Bronchial epithelial cell (primary cell): ENCODE measurements around the gene ARHGAP22. TPM values are rescaled to one million over a fixed set of nuclear protein-coding genes. Genes with fewer than 3 reads are reported as not detected.

Source experiments
- DNase-seq: peaks from one replicate; pipeline ENCODE4 v3.0.0-alpha.2; 2010; ENCODE audit warnings: low read depth
- FAIRE-seq: peaks from 2 replicates; lab custom pipeline; 2011; peaks lifted over from hg19 to GRCh38; lab: Jason Lieb, UNC
- H3K27me3 ChIP-seq: 2 replicates; pipeline ENCODE4 v1.5.1; 2011; ENCODE audit warnings: low read length; ENCODE audit not compliant: control insufficient read depth, insufficient read depth
- H3K36me3 ChIP-seq: 2 replicates; pipeline ENCODE4 v1.5.1; 2011; ENCODE audit warnings: low read length; ENCODE audit not compliant: control insufficient read depth, insufficient read depth
- H3K4me3 ChIP-seq: 2 replicates; pipeline ENCODE4 v1.5.1; 2011; ENCODE audit warnings: mild to moderate bottlenecking, low read depth, low read length, control low read depth
- CTCF ChIP-seq: IDR thresholded peaks from 2 replicates; pipeline ENCODE4 v1.5.1; 2011; ENCODE audit warnings: mild to moderate bottlenecking, moderate library complexity, low read length, control low read depth, inconsistent platforms; ENCODE audit not compliant: insufficient read depth, severe bottlenecking
- total RNA-seq: library from RNA; depleted of rRNA; stranded (reverse); fragments of >200 nt; gene quantifications from 2 replicates; pipeline ENCODE4 v1.2.1, GENCODE V29; 2014

Gene ARHGAP22
- total RNA-seq, 1 donor from 2014 or later, result 9.0 TPM

DNA sequence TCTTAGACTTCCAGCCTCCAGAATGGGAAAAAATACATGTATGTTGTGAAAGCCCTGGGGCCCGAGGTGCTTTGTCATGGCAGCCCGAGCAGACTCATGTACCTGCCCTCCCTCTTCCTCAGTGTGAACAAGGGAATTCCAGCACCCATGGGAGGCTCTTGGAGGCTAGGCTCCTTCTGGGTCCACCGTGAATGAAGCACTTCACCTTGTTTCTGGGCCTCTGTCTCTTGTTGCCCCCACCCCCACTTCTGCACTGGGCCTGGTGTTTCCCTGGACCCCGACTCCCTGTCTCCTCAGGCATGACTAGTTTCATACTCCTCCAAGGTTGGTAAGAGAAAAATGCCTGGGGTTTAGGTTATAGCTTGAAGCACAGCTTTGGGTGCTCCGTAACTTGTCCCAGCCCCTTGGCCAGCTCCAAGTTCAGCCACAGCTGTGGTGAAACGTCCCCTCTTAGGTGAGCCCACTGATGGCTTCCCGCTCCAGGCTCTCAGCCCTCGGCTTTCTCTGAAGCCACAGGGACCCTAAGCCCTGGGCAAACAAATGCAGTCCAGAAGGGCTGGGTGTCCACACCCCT is 30.2 kb upstream of the ARHGAP22 start:
- Histone ChIP-seq H3K4me3 (no peak overlapping the region), H3K36me3 (no peaks in the 10 kb centered on the region), H3K27me3 (no peaks in the 10 kb centered on the region)
- FAIRE-seq (no peak), DNase-seq (no peak)
- no peak for TF ChIP-seq CTCF

- TF ChIP-seq CTCF, result no peak
- FAIRE-seq, result peak; percentile 84
- Histone ChIP-seq H3K4me3 (no peak overlapping the region), H3K36me3 (no peaks in the 10 kb centered on the region), H3K27me3 (no peaks in the 10 kb centered on the region)
- DNase-seq, result no peak
Observed at GRCh38 chr10:48634198-48634983, 29.5 kb upstream of the ARHGAP22 start.

GRCh38 chr10:48633381-48634197 is 28.7 kb upstream of the ARHGAP22 start:
- no peak for DNase-seq
- no peaks in the 10 kb centered on the region for H3K27me3 ChIP-seq
- no peaks in the 10 kb centered on the region for H3K36me3 ChIP-seq
- TF ChIP-seq CTCF, result no peak
- no peak for FAIRE-seq
- H3K4me3 ChIP-seq, result no peak overlapping the region

GRCh38 chr10:48632166-48632565 is 27.3 kb upstream of the ARHGAP22 start:
- no peak overlapping the region for H3K4me3 ChIP-seq
- no peaks in the 10 kb centered on the region for H3K27me3 ChIP-seq
- FAIRE-seq (no peak), DNase-seq (no peak)
- no peak for TF ChIP-seq CTCF
- H3K36me3 ChIP-seq, result no peaks in the 10 kb centered on the region

GRCh38 chr10:48627984-48628609 is 23.2 kb upstream of the ARHGAP22 start:
- Histone ChIP-seq H3K36me3 (no peaks in the 10 kb centered on the region), H3K4me3 (no peak overlapping the region), H3K27me3 (no peaks in the 10 kb centered on the region)
- FAIRE-seq (peak; percentile 47), DNase-seq (no peak)
- no peak for TF ChIP-seq CTCF
